GM23338 (cell line): ENCODE data around the gene ZNF236. TPM values are rescaled to one million over a fixed set of nuclear protein-coding genes. Genes with fewer than 3 reads are reported as not detected.

Experiments
- ATAC-seq: fragments of 200-7000 bp; cut with Tn5 transposase; 3 replicates; pipeline ENCODE4 v1.9.1; 2020
- DNase-seq: peaks from one replicate; pipeline ENCODE4 v3.0.0-alpha.2; 2015; ENCODE audit warnings: low spot score
- H2AFZ ChIP-seq: fragments of 200-600 bp; sonication (generic); 2 replicates; pipeline ENCODE4 v1.8.0; 2016; ENCODE audit warnings: antibody characterized with exemption, mild to moderate bottlenecking, moderate library complexity
- H3F3A ChIP-seq: fragments of 200-600 bp; sonication (generic); replicated peaks from 2 replicates; pipeline ENCODE4 v1.8.0; 2017; ENCODE audit warnings: antibody characterized with exemption, mixed run types, low read depth
- H3K27ac ChIP-seq: fragments of 200-600 bp; sonication (generic); 2 replicates; pipeline ENCODE4 v1.6.1; 2016; ENCODE audit warnings: low read depth
- H3K27me3 ChIP-seq: fragments of 200-600 bp; sonication (generic); 2 replicates; pipeline ENCODE4 v1.8.0; 2016; ENCODE audit warnings: mild to moderate bottlenecking, mixed run types, moderate library complexity; ENCODE audit not compliant: insufficient read depth
- H3K36me3 ChIP-seq: fragments of 200-600 bp; sonication (generic); 2 replicates; pipeline ENCODE4 v1.8.0; 2016; ENCODE audit warnings: mild to moderate bottlenecking; ENCODE audit not compliant: insufficient read depth
- H3K4me1 ChIP-seq: fragments of 200-600 bp; sonication (generic); 2 replicates; pipeline ENCODE4 v1.8.0; 2016; ENCODE audit warnings: mild to moderate bottlenecking, moderate library complexity; ENCODE audit not compliant: insufficient read depth
- H3K4me2 ChIP-seq: fragments of 200-600 bp; sonication (generic); 2 replicates; pipeline ENCODE4 v1.7.1; 2017; ENCODE audit warnings: mixed run types
- H3K4me3 ChIP-seq: fragments of 200-600 bp; sonication (generic); 2 replicates; pipeline ENCODE4 v1.6.1; 2016; ENCODE audit warnings: mixed run types
- H3K79me2 ChIP-seq: fragments of 200-600 bp; sonication (generic); replicated peaks from 2 replicates; pipeline ENCODE4 v1.8.0; 2017; ENCODE audit warnings: mild to moderate bottlenecking; ENCODE audit not compliant: insufficient read depth
- H3K9me2 ChIP-seq: fragments of 200-600 bp; sonication (generic); 2 replicates; pipeline ENCODE4 v1.8.0; 2017; ENCODE audit not compliant: insufficient read depth
- H4K20me1 ChIP-seq: fragments of 200-600 bp; sonication (generic); replicated peaks from 2 replicates; pipeline ENCODE4 v1.8.0; 2017; ENCODE audit warnings: mild to moderate bottlenecking; ENCODE audit not compliant: insufficient read depth
- H3K27ac Mint-ChIP-seq: 2 replicates; pipeline ENCODE4 v1.8.0; 2020; ENCODE audit warnings: inconsistent platforms, mild to moderate bottlenecking, moderate library complexity, mixed read lengths
- H3K27me3 Mint-ChIP-seq: 3 replicates; pipeline ENCODE4 v1.8.0; 2022; ENCODE audit warnings: low read depth, mild to moderate bottlenecking, moderate library complexity, mixed read lengths, inconsistent platforms; ENCODE audit not compliant: insufficient read depth, poor library complexity
- H3K36me3 Mint-ChIP-seq: 3 replicates; pipeline ENCODE4 v1.8.0; 2021; ENCODE audit warnings: low read depth, mild to moderate bottlenecking, inconsistent platforms, moderate library complexity, mixed read lengths
- H3K4me1 Mint-ChIP-seq: 3 replicates; pipeline ENCODE4 v1.8.0; 2020; ENCODE audit warnings: mild to moderate bottlenecking, inconsistent platforms, mixed read lengths
- H3K4me3 Mint-ChIP-seq: 3 replicates; pipeline ENCODE4 v1.8.0; 2021; ENCODE audit warnings: moderate library complexity, mild to moderate bottlenecking, inconsistent platforms, mixed read lengths
- H3K9me3 Mint-ChIP-seq: 3 replicates; pipeline ENCODE4 v1.8.0; 2020; ENCODE audit warnings: moderate library complexity, mild to moderate bottlenecking, inconsistent platforms, mixed read lengths
- ETS1 ChIP-seq: IDR thresholded peaks from 2 replicates; pipeline ENCODE4 v1.6.1; 2016; ENCODE audit warnings: antibody characterized with exemption
- JUNB ChIP-seq: IDR thresholded peaks from one replicate; pipeline ENCODE4 v1.6.1; 2016; ENCODE audit warnings: antibody characterized with exemption; ENCODE audit not compliant: unreplicated experiment
- NANOG ChIP-seq: IDR thresholded peaks from 2 replicates; pipeline ENCODE4 v1.6.1; 2016; ENCODE audit warnings: antibody characterized with exemption, borderline replicate concordance
- POLR2AphosphoS5 ChIP-seq: IDR thresholded peaks from 2 replicates; pipeline ENCODE4 v1.6.1; 2016; ENCODE audit warnings: antibody characterized with exemption, low read depth
- STAT1 ChIP-seq: IDR thresholded peaks from one replicate; pipeline ENCODE4 v1.6.1; 2016; ENCODE audit warnings: antibody characterized with exemption; ENCODE audit not compliant: unreplicated experiment
- ZNF114 ChIP-seq: fragments of 250-450 bp; sonication (Bioruptor Pico); IDR thresholded peaks from 2 replicates; pipeline ENCODE4 v1.5.0; 2020; ENCODE audit warnings: mild to moderate bottlenecking, moderate library complexity
- ZNF331 ChIP-seq: fragments of 250-450 bp; sonication (Bioruptor Pico); IDR thresholded peaks from 2 replicates; pipeline ENCODE4 v1.5.0; 2020; ENCODE audit warnings: low read depth, mild to moderate bottlenecking, moderate library complexity
- polyA plus RNA-seq: library from polyadenylated mRNA; unstranded; fragments of >200 nt; fragmentation: Nextera tagmentation; extraction: Ambion mirVana; gene quantifications from 2 replicates; pipeline ENCODE4 v1.2.1, GENCODE V29; 2016
- total RNA-seq: library from RNA; depleted of rRNA; stranded (reverse); fragments of >200 nt; shearing (Covaris generic); gene quantifications from 2 replicates; pipeline ENCODE4 v1.2.3, GENCODE V29; 2014

The ZNF236 gene
- total and polyA plus RNA-seq, 2 experiments from 2014 or later, result 8.9 to 16.3 TPM

- Mint-ChIP-seq H3K36me3 (no peaks in the 10 kb centered on the region), H3K4me1 (peaks cover 16% of the 10 kb centered on the region), H3K4me3 (no peak overlapping the region), H3K27me3 (peaks cover 9% of the 10 kb centered on the region), H3K9me3 (no peaks in the 10 kb centered on the region), H3K27ac (no peak overlapping the region)
- Histone ChIP-seq H3K36me3 (no peaks in the 10 kb centered on the region), H3K79me2 (no peaks in the 10 kb centered on the region), H2AFZ (no peak overlapping the region), H4K20me1 (no peaks in the 10 kb centered on the region), H3K4me2 (no peak overlapping the region), H3K27me3 (no peaks in the 10 kb centered on the region), H3F3A (no peaks in the 10 kb centered on the region), H3K9me2 (no peaks in the 10 kb centered on the region), H3K4me3 (no peak overlapping the region), H3K4me1 (peaks cover 6% of the 10 kb centered on the region), H3K27ac (no peak overlapping the region)
- no peak for ATAC-seq
- TF ChIP-seq STAT1 (no peak), ZNF114 (CRISPR knock-in tag) (no peak)
- no peak for DNase-seq
Observed at GRCh38 chr18:77002496-77002895, 180.1 kb downstream of the ZNF236 start.

- H3K36me3 ChIP-seq, result no peaks in the 10 kb centered on the region
- peaks cover 10% of the 10 kb centered on the region for H3K27me3 Mint-ChIP-seq
- H3K27me3 ChIP-seq, result no peaks in the 10 kb centered on the region
- no peaks in the 10 kb centered on the region for H4K20me1 ChIP-seq
- H2AFZ ChIP-seq, result no peak overlapping the region
- no peaks in the 10 kb centered on the region for H3K36me3 Mint-ChIP-seq
- H3K9me3 Mint-ChIP-seq, result no peaks in the 10 kb centered on the region
- no peak overlapping the region for H3K4me2 ChIP-seq
- H3K4me3 Mint-ChIP-seq, result no peak overlapping the region
- H3K4me3 ChIP-seq, result no peak overlapping the region
- TF ChIP-seq ZNF331 (CRISPR knock-in tag), result no peak
- no peak for TF ChIP-seq ZNF114 (CRISPR knock-in tag)
- TF ChIP-seq POLR2AphosphoS5, result no peak
- no peak for TF ChIP-seq ETS1
- no peak for TF ChIP-seq JUNB
- TF ChIP-seq NANOG, result no peak
- no peak overlapping the region for H3K27ac Mint-ChIP-seq
- no peak overlapping the region for H3K27ac ChIP-seq
- no peaks in the 10 kb centered on the region for H3K9me2 ChIP-seq
- peaks cover 22% of the 10 kb centered on the region for H3K4me1 Mint-ChIP-seq
- no peaks in the 10 kb centered on the region for H3K79me2 ChIP-seq
- H3F3A ChIP-seq, result no peaks in the 10 kb centered on the region
- peaks cover 8% of the 10 kb centered on the region for H3K4me1 ChIP-seq
- DNase-seq (no peak), ATAC-seq (no peak)
Observed at GRCh38 chr18:77003316-77003715, 181.0 kb downstream of the ZNF236 start.

GRCh38 chr18:77004555-77005380, 182.4 kb downstream of the ZNF236 start:
- H3K4me3 ChIP-seq, result no peak overlapping the region
- H3K79me2 ChIP-seq, result no peaks in the 10 kb centered on the region
- no peak overlapping the region for H3K4me2 ChIP-seq
- no peak overlapping the region for H2AFZ ChIP-seq
- Mint-ChIP-seq H3K27ac (no peak overlapping the region), H3K4me1 (peaks cover 28% of the 10 kb centered on the region), H3K9me3 (no peaks in the 10 kb centered on the region), H3K27me3 (peaks cover 12% of the 10 kb centered on the region), H3K36me3 (no peaks in the 10 kb centered on the region), H3K4me3 (no peak overlapping the region)
- H3K27ac ChIP-seq, result no peak overlapping the region
- H3F3A ChIP-seq, result no peaks in the 10 kb centered on the region
- no peaks in the 10 kb centered on the region for H3K9me2 ChIP-seq
- peaks cover 9% of the 10 kb centered on the region for H3K4me1 ChIP-seq
- H3K36me3 ChIP-seq, result no peaks in the 10 kb centered on the region
- DNase-seq (no peak), ATAC-seq (no peak)
- H4K20me1 ChIP-seq, result no peaks in the 10 kb centered on the region
- H3K27me3 ChIP-seq, result no peaks in the 10 kb centered on the region
- TF ChIP-seq STAT1 (no peak), POLR2AphosphoS5 (no peak), ZNF331 (CRISPR knock-in tag) (no peak), ETS1 (no peak)
